Psoas muscle (tissue), 8 donors: ENCODE data around the gene PRKACG. TPM values are rescaled to one million over a fixed set of nuclear protein-coding genes. Genes with fewer than 3 reads are reported as not detected.

Source experiments
- ATAC-seq, 4 donors: fragments of 200-7000 bp; cut with Tn5 transposase; one replicate each; pipeline ENCODE4 v1.9.1; 2020; ENCODE audit warnings: moderate library complexity in 3 of 4, mild to moderate bottlenecking in 2 of 4
- DNase-seq, 2 donors: peaks; one replicate each; pipeline ENCODE4 v3.0.0-alpha.2; 2020
- H3K27ac ChIP-seq: fragments of 200-600 bp; one replicate; pipeline ENCODE4 v1.8.0; 2022
- H3K27me3 ChIP-seq, 3 donors: fragments of 200-600 bp in 1 of 3; one replicate each; pipeline versions ENCODE4 v1.6.1 to v1.8.0; 2013 to 2022; ENCODE audit warnings: low read length in 2 of 3, mild to moderate bottlenecking in 2 of 3, moderate library complexity in 1 of 3; ENCODE audit not compliant: insufficient read depth in 3 of 3
- H3K36me3 ChIP-seq, 2 donors: fragments of 200-600 bp in 1 of 2; one replicate each; pipeline versions ENCODE4 v1.6.1 to v1.8.0; 2013 to 2022; ENCODE audit warnings: low read depth in 1 of 2, mild to moderate bottlenecking in 1 of 2, moderate library complexity in 1 of 2; ENCODE audit not compliant: insufficient read depth in 1 of 2
- H3K4me1 ChIP-seq: fragments of 200-600 bp; one replicate; pipeline ENCODE4 v1.8.0; 2022
- H3K4me3 ChIP-seq: fragments of 200-600 bp; one replicate; pipeline ENCODE4 v1.8.0; 2022; ENCODE audit warnings: mild to moderate bottlenecking
- H3K9me3 ChIP-seq: fragments of 200-600 bp; one replicate; pipeline ENCODE4 v1.8.0; 2022
- CTCF ChIP-seq: fragments of 200-600 bp; IDR thresholded peaks from one replicate; pipeline ENCODE4 v1.8.0; 2022; ENCODE audit warnings: antibody characterized with exemption
- WGBS, 3 donors: extraction: QIAGEN DNeasy Blood & Tissue Kit; methylation state at CpG; one replicate each; pipeline versions ENCODE4 v1.1.6 to v1.1.7; 2013; 5-methylcytosine and 5-hydroxymethylcytosine counted together
- intact Hi-C, 2 donors: fragments of 100-400 bp; cut with DNase I; formaldehyde crosslinking; loops; one replicate each; pipeline versions ENCODE4 v1.11.0 to v1.14.2; 2022
- polyA plus RNA-seq, 3 donors: library from polyadenylated mRNA; stranded (reverse); fragments of 200-250 nt; gene quantifications; one replicate each; pipeline ENCODE4 v1.2.3, GENCODE V29; 2013
- total RNA-seq, 4 donors: library from RNA; stranded (reverse); fragmentation: NEBNext Ultra II Directional in 2 of 4; extraction: Animal tissue kit (Norgen Biotek cat#: 25700) in 2 of 4; gene quantifications; one replicate each; pipeline versions ENCODE4 v1.2.1 to v1.2.4, GENCODE V29; 2021 to 2023
- donor health status: healthy with polysubstance abuse.
- donor health status: DM: no; HTN: no; CAD: no; lungs with moderate emphysema.
- donor health status: Bipolar disorder and iron deficiency.
- donor health status: healthy.
- donor health status: DM: yes; HTN: yes; CAD: no.
- donor health status: DM: no; HTN: no; CAD: no.
- donor health status: DM: no; HTN: no; CAD: no.
- donor health status: DM: yes; HTN: yes; CAD: no.

Gene PRKACG
- total and polyA plus RNA-seq, 7 donors, result not detected

GRCh38 chr9:69004836-69005235 is 9.1 kb downstream of the PRKACG start:
- DNase-seq, result no peak
- no peak for ATAC-seq
- Histone ChIP-seq H3K4me1 (no peaks in the 10 kb centered on the region), H3K27me3 (no peaks in the 10 kb centered on the region), H3K36me3 (no peaks in the 10 kb centered on the region), H3K9me3 (no peaks in the 10 kb centered on the region), H3K27ac (no peak overlapping the region), H3K4me3 (no peak overlapping the region)
- TF ChIP-seq CTCF, result no peak
- 48 to 53% (median 52%) methylated on average over 2 of the region's 2 CpGs for WGBS, 3 donors
- intact Hi-C loops, result loop anchor here in 1 of 2 donors (5.0 kb wide), 1 partner anchor 423 kb away; no protein-coding TSS in a partner anchor

GRCh38 chr9:69003051-69003450 is 10.9 kb downstream of the PRKACG start:
- H3K9me3 ChIP-seq, result no peaks in the 10 kb centered on the region
- no peak overlapping the region for H3K27ac ChIP-seq
- no peaks in the 10 kb centered on the region for H3K27me3 ChIP-seq
- intact Hi-C loops, result loop anchor here in 1 of 2 donors (5.0 kb wide), 1 partner anchor 421 kb away; no protein-coding TSS in a partner anchor
- 59 to 76% (median 71%) methylated on average over 8 of the region's 8 CpGs for WGBS, 3 donors
- H3K4me1 ChIP-seq, result no peaks in the 10 kb centered on the region
- no peaks in the 10 kb centered on the region for H3K36me3 ChIP-seq
- no peak for TF ChIP-seq CTCF
- ATAC-seq (no peak), DNase-seq (no peak)
- no peak overlapping the region for H3K4me3 ChIP-seq

GRCh38 chr9:69001921-69002320 is 12.0 kb downstream of the PRKACG start:
- no peak overlapping the region for H3K4me3 ChIP-seq
- no peaks in the 10 kb centered on the region for H3K4me1 ChIP-seq
- no peak for TF ChIP-seq CTCF
- no peaks in the 10 kb centered on the region for H3K27me3 ChIP-seq
- no peaks in the 10 kb centered on the region for H3K9me3 ChIP-seq
- 68 to 69% (median 69%) methylated on average over 8 of the region's 8 CpGs for WGBS, 3 donors
- intact Hi-C loops, result loop anchor here in 1 of 2 donors (5.0 kb wide), 1 partner anchor 420 kb away; no protein-coding TSS in a partner anchor
- no peak overlapping the region for H3K27ac ChIP-seq
- no peaks in the 10 kb centered on the region for H3K36me3 ChIP-seq
- ATAC-seq (no peak), DNase-seq (no peak)

- no peaks in the 10 kb centered on the region for H3K36me3 ChIP-seq
- ATAC-seq (peak; percentile 80 to 96 (median 84)), DNase-seq (no peak)
- H3K27ac ChIP-seq, result no peak overlapping the region
- no peaks in the 10 kb centered on the region for H3K4me1 ChIP-seq
- intact Hi-C loops, result loop anchor here (1.0 to 5.0 kb wide), 2 partner anchors 414 to 417 kb away; no protein-coding TSS in a partner anchor
- WGBS, 3 donors, result 34 to 38% (median 35%) methylated on average over 10 of the region's 10 CpGs
- peak; percentile 76 for TF ChIP-seq CTCF
- no peaks in the 10 kb centered on the region for H3K9me3 ChIP-seq
- no peaks in the 10 kb centered on the region for H3K27me3 ChIP-seq
- no peak overlapping the region for H3K4me3 ChIP-seq
Observed at GRCh38 chr9:68999393-69000105, 14.4 kb downstream of the PRKACG start.
